GM20431 (cell line): ENCODE data around the gene ENO3.
"Not testable (repeated sequence)": the region's sequence is repeated elsewhere in the genome, so short reads cannot be mapped to it uniquely, and the experiment has no call there.

Experiments
- in situ Hi-C: fragments of 300-500 bp; cut with MseI, MboI; formaldehyde crosslinking; loops from one replicate; pipeline ENCODE4 v1.15.0; 2020; ENCODE audit warnings: low sequenced_read_pairs; ENCODE audit not compliant: unreplicated experiment

ENO3 gene

DNA sequence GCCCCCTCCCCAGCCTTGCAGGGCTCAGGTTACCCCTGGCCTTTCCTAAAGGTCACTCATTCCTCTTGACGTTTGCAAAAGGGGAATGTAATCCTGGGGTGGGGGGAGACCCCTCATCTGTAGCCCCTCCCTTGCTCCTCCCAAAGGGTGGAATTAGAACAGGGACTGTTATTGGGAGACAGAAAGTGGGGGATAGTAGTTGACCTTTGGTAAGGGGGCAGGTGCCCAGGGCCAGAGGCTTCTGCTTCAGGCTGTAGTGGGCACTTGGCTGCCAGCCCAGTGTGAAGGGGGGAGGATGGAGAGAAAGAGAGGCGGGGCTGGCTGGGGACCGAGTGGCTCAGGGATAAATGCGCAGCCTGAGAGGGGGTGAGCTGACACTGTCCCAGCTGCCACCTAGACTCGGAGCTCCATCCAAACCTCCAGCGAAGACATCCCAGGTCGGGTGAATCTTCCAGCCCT is at the start of gene ENO3:
Gene ENO3, plus strand, starts transcription at position 374 of the 459 bp plus-strand sequence. CDS start 711 bp downstream, outside the sequence.
- in situ Hi-C loops: no loop called here

DNA sequence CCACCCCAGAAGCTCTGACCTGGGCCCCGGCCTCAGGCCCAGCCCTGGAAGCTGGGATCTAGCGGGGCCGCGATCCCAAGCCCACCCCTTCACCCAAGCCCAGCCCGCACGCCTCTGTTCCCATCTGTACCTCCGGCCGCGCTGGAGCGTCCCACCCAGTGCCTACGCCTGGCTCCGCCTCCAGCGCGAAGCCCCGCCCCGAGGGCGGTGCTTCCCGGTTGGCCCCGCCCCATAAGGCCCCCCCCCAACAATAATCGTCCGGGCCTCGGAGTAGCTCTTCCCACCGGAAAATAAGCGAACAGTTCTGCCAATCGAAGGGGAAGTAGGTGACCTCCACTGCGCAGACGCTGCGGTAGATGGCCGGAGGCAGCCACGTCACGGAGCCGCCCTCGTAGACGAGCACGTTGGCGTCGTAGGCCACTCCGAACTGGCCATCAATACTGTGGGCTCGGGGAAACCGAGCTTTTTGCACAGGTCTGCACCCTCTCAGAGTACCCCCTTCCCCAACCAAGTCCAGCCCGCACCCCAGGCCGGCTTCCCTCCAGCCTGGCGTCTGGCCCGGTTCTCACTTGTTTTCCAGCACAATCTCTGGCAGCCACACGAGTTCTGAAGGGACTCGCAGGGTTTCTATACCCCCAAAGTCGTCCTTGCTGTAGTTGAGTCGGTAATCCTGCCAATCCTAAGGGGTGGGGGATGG is 49.1 kb upstream of the ENO3 start:
- in situ Hi-C loops: no loop called here

DNA sequence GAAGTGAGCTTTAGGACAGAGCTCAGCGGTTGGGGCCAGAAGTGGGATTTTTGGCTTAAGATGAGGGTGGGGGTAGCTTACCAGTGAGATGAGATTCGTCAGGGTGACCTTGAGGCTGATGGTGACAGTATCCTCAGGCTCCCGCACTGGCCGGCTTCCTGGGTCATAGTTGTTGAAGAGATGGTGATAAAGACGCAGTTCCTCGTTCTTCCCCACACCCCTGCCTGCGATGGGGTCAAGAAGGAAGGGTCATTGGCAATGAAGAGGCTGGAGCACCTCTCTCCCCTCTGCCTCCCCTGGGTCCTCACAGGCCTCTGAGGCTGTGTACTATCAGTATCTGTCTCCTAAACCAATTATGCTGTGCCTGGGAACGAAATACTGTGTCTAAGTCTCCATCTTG is 48.4 kb upstream of the ENO3 start:
- in situ Hi-C loops: no loop called here

DNA sequence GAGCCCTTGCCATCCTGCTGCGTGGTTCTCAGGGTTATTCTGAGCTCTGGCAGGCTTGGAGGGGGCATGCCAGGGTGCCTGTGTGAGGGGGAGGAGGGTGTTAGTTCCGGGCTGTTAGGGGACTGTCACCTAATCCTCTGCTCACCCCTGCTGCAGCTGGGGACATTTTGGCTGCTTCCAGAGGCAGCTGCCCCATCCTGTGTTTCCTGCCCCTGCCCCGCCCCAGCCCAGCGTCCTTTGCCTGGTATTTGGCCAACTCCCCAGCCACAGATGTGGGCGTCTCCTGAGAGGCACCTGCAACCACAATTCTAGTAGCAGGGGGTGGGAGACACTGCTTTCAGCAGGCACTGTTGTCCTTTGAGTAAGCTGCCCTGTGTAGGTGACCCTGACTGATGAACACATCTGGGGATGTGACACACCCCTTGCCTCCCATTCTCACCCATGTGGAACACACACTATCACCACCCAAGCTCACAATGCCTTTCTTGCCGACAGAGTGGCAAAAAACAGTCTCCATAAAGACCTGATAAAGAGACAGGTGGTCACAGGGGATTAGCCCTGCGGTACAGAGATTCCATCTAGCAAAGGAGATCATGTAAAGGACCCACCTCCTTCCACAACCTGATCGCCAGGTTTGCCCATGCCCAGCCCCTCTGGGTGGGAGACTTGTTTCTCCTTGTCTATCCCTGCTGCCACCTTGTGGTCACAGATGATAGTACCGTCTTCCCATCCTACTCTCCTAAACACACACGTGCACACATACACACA is 47.7 kb upstream of the ENO3 start, which contains the start of gene CHRNE:
Gene CHRNE, minus strand, starts transcription at position 48 of the 768 bp plus-strand sequence. Its CDS starts 35 bp downstream, at position 13.
- in situ Hi-C loops: no loop called here

DNA sequence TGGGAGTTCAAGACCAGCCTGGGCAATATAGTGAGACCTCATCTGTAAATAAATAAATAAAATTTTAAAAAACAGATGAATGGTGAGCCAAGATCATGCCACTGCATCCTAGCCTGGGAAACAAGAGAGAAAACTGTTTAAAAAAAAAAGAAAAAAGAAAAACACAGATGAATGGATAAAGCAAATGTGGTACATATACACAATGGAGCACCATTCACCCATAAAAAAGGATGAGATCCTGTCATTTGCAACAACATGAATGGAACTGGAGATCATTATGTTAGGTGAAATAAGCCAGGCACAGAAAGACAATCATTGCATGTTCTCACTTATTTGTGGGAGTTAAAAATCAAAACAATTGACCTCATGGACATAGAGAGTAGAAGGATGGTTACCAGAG is 44.3 kb upstream of the ENO3 start:
- in situ Hi-C loops: not testable (repeated sequence)

DNA sequence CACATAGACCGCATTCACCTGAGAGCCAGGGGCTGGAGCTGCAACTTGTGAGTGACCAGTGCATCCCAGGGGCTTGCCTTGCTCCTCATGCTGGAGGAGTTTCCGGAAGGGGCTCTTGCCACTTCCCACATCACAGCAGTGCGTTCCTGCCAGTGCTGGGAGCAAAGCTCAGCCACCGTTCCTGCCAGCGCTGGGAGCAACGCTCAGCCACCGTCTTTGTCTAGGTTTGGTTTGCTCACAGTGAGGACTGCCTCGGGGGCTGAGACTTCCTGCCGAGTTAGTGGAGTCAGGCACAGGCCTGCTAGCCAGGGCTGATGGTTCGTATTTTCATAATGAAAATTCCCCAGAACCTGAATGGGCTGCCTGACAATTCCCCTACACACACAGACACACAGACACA is 42.6 kb upstream of the ENO3 start:
- in situ Hi-C loops: no loop called here

DNA sequence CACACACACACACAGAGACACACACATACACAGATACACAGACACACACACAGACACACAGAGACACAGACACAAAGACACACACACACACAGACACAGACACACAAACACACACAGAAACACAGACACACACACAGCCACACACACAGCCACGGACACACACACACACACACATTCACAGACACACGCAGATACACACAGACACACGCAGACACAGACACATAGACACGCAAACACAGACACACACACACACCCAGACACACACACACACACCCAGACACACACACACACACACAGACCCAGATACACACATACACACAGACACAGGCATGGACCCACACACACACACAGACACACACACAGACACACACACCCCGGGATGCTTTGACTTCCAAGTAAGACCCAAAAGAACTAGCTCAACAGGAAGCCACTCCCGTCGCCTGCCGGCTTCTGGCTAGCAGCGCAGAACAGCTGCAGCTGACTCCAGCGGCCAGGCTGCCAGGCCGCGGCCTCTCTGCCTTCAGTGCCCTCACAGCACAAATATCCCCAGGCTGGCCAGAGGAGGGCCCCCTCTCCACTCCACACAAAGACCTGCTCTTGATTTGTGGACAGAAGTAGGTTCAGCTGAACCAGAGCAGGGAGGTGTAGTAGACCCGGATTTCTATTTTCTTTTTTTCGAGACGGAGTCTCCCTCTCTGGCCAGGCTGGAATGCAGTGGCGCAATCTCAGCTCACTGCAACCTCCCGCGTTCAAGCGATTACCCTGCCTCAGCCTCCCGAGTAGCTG is 42.0 kb upstream of the ENO3 start:
- in situ Hi-C loops: no loop called here

DNA sequence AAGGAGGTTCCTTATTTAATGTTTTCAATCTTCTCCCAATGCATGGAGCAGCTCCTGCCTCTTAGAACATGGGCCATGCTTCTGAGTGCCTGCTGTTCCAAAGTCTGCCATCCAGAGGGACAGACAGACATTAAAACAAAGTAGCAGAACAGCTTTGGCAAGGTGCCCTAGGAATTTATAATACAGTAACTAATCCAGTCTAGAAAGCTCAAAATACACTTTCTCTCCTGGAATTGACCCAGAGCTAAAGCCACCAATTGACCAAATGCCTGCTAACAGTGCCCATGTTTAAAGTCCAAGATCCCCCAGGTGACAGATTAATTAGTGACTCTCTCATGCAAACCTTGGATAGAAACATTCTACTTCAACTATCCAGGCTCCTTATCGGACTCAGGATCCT is 36.9 kb upstream of the ENO3 start:
- in situ Hi-C loops: no loop called here

DNA sequence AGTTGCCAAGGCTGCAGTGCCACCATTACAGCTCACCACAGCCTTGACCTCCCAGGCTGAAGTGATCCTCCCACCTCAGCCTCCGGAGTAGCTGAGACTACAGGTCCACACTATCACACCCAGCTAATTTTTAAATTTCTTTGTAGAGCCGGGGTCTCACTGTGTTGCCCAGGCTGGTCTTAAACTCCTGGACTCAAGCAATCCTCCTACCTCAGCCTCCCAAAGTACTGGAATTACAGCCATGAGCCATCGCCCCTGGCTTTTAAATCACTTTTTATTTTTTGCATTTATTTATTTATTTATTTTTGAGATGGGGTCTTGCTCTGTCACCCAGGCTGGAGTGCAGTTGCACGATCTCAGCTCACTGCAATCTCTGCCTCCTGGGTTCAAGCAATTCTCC is 36.4 kb upstream of the ENO3 start:
- in situ Hi-C loops: not testable (repeated sequence)

DNA sequence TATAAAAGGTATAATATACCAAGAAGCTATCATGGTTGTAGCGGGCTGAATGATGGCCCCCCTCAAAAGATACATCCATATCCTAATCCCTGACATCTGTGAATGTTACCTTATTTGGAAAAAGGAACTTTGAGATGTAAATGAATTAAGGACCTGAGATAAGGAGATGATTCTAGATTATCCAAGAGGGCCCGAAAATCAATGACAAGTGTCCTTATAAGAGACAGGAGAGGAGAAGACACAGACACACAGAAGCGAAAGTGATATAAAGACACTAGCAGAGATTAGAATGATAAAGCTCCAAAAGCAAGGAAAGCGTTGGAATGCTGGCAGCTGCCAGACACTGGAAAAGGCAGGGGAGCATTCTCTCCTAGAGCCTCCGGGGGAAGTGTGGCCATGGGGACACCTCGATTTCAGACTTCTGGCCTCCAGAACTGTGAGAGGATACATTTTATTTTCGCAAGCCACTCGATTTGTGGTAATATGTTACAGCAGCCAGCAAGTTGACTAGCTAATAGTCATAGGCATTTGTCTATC is 31.3 kb upstream of the ENO3 start:
- in situ Hi-C loops: no loop called here

DNA sequence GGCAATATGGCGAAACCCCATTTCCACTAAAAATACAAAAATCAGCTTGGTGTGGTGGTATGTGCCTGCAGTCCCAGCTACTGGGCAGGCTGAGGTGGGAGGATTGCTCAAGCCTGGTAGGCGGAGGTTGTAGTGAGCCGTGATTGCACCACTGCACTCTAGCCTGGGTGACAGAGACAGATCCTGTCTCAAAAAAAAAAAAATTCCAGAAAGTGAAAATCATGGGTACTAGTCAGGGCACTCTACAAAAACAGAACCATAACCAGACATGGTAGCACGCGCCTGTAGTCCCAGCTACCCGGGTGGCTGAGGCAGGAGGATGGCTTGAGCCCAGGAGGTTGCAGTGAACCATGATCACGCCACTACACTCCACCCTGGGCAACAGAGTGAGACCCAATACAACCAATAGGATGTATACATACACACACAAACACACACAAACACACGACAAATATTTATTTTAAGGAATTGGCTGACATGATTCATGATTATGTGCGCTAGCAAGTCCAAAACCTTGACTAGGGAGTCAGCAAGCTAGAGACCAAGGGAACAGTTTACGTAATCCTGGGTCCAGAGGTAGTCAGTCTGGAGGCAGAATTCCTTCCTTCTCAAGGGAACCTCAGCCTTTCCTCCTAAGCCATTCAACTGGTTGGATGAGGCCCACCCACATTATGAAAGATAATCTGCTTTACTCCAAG is 30.4 kb upstream of the ENO3 start:
- in situ Hi-C loops: no loop called here

DNA sequence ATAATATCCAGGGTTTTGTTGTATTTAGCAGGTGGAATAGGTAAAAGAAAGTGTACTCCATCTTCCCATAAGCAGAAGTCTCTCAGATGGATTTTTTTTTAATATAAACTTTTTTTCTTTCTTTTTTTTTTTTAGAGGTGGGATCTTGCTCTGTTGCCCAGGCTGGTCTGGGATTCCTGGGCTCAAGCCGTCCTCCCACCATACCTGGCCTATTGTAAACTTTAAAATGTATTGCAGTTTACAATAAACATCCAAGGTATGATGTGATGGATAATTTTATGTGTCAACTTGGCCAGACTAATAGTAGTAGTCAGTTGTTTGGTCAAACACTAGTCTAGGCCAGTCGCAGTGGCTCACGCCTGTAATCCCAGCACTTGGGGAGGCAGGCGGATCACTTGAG is 29.6 kb upstream of the ENO3 start:
- in situ Hi-C loops: no loop called here

DNA sequence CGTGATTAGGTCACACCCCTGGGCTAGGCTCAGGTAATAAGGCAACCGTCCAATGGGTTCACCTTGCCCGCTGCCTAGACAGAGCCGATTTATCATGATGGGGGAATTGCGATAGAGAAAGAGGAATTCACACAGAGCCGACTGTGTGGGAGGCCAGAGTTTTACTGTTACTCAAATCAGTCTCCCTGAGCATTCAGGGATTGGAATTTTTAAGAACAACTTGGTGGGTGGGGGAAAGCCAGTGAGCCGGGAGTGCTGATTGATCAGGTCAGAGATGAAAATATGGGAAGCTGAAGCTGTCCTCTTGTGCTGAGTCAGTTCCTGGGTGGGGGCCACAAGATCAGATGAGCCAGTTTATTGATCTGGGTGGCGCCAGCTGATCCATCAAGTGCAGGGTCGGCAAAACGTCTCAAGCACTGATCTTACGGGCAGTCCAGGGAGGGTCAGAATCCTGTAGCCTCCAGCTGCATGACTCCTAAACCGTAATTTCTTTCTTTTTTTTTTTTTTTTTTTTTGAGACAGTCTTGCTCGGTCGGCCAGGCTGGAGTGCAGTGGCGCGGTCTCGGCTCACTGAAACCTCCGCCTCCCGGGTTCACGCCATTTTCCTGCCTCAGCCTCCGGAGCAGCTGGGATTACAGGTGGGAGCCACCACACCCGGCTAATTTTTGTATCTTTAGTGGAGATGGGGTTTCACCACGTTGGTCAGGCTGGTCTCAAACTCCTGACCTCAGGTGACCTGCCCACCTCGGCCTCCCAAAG is 24.2 kb upstream of the ENO3 start:
- in situ Hi-C loops: not testable (repeated sequence)

DNA sequence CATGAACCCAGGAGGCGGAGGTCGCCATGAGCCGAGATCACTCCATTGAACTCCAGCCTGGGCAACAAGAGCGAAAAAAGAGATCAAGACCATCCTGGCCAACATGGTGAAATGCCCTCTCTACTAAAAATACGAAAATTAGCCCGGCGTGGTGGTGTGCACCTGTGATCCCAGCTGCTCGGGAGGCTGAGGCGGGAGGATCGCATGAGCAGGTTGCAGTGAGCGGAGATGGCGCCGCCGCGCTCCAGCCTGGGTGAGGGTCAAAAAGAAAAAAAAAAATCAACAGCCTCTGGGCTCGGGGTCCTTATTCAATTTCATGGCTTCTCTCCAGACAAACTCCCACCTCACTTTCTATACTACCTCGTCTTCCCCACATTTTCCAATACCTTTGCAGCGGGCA is 22.0 kb upstream of the ENO3 start:
- in situ Hi-C loops: no loop called here

DNA sequence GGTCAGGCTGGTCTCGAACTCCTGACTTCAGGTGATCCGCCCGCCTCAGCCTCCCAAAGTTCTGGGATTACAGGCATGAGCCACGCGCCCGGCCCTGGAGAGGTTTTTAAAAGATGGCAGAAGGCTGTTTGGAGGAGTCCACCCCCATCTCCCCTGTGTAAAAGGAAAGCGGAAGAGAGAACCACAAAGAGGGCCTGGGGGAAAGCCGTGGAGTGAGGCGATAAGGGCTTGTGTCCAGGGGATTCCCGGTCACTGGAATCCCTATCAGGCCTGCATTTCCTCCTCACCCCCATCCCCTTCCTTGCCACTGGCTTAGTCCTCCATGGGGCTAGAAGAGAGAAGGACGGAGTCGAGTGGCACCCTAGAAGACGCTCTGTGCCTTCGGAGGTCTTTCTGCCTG is 19.0 kb upstream of the ENO3 start, which contains the start of gene GP1BA:
Gene GP1BA, plus strand, starts transcription at position 315 of the 400 bp plus-strand sequence. CDS start 328 bp downstream, outside the sequence.
- in situ Hi-C loops: no loop called here

DNA sequence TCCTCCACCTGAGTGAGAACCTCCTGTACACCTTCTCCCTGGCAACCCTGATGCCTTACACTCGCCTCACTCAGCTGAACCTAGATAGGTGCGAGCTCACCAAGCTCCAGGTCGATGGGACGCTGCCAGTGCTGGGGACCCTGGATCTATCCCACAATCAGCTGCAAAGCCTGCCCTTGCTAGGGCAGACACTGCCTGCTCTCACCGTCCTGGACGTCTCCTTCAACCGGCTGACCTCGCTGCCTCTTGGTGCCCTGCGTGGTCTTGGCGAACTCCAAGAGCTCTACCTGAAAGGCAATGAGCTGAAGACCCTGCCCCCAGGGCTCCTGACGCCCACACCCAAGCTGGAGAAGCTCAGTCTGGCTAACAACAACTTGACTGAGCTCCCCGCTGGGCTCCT is 18.2 kb upstream of the ENO3 start:
- in situ Hi-C loops: no loop called here

DNA sequence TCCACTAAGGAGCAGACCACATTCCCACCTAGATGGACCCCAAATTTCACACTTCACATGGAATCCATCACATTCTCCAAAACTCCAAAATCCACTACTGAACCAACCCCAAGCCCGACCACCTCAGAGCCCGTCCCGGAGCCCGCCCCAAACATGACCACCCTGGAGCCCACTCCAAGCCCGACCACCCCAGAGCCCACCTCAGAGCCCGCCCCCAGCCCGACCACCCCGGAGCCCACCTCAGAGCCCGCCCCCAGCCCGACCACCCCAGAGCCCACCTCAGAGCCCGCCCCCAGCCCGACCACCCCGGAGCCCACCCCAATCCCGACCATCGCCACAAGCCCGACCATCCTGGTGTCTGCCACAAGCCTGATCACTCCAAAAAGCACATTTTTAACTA is 17.3 kb upstream of the ENO3 start:
- in situ Hi-C loops: no loop called here

DNA sequence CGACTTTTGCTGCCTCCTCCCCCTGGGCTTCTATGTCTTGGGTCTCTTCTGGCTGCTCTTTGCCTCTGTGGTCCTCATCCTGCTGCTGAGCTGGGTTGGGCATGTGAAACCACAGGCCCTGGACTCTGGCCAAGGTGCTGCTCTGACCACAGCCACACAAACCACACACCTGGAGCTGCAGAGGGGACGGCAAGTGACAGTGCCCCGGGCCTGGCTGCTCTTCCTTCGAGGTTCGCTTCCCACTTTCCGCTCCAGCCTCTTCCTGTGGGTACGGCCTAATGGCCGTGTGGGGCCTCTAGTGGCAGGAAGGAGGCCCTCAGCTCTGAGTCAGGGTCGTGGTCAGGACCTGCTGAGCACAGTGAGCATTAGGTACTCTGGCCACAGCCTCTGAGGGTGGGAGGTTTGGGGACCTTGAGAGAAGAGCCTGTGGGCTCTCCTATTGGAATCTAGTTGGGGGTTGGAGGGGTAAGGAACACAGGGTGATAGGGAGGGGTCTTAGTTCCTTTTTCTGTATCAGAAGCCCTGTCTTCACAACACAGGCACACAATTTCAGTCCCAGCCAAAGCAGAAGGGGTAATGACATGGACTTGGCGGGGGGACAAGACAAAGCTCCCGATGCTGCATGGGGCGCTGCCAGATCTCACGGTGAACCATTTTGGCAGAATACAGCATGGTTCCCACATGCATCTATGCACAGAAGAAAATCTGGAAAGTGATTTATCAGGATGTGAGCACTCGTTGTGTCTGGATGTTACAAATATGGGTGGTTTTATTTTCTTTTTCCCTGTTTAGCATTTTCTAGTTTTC is 16.5 kb upstream of the ENO3 start:
- in situ Hi-C loops: no loop called here
